ENCODE results near the gene APOF.
"Not testable (repeated sequence)": the region's sequence is repeated elsewhere in the genome, so short reads cannot be mapped to it uniquely, and the experiment has no call there.

APOF gene

GRCh38 chr12:56333197-56333678 is 29.4 kb downstream of the APOF start:
- DNase-seq (ENCODE audit: low read depth in 2 of 2) = no peak

DNA sequence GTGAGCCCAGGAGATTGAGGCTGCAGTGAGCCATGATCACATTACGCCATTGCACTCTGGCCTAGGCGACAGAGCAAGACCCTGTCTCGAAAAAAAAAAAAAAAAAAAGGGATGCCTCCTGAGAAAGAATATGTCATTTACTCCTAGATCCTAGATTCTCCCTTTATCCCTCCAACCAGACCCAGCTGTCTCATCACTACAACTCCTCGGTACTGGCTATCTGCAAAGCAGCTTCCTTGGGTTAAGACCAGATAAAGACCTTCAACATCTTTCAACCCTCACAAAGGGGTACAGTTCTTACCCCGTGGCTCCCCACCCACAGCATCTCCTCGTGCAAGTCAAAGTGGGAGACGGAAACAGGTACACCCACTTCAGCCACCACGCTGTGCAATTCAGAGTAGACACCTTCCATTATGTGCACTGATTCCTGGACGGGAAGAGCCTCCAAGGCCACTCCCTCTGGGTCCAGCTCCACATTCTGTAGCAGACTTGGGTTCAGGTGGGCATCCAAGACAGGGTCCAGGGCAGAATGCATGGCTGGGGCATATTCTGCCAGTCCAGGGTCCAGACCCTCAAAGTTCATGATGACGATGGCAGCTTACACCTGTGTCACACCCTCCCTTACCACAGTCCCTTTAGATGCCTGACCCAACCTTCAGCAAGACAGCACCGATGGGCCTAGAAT is 30.0 kb downstream of the APOF start:
- no peak for DNase-seq (ENCODE audit: low read depth in 2 of 2)

DNA sequence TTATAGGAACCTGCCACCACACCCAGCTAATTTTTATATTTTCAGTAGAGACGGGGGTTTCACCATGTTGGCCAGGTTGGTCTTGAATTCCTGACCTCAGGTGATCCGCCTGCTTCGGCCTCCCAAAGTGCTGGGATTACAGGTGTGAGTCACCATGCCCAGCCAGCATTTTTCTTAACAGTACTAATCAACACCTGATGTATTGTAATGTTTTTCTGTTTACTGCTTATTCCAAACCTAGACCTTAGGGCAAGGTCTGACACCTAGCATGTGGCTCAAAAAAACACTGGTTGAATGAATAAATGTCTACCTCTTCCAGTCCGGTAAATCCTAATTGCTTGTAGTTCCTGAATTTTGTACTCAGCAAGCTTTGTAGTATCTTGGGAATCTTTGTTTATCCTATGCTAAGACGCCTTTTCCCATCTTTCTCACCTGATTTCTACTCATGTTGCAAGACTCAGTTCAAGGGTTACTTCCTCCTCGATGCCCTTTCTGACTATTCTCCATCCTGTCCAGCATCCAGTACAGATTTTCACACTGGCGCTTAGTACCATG is 31.6 kb downstream of the APOF start:
- DNase-seq (ENCODE audit: low read depth in 2 of 2) = no peak

- no peak for DNase-seq (ENCODE audit: low read depth in 2 of 2)
Measured at GRCh38 chr12:56326533-56326932, 36.1 kb downstream of the APOF start.

DNA sequence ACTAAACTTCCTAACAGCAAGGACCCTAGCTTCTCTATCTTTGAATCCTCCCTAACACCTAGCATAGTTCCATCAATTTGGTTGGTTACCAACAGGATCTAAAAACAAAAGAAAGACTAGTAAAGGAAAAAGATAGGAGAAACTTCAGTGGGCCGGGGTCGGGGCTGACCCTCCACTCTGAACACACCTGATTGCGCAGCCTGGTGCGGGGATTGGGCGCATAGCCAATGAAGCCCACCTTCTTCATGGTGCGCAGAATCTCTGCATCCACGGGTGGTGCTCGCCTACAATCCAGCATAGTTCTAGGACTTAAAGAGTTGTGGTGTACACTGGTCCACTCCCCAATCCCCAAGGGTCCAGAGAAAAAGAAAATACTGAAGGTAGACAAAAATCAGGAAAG is 36.5 kb downstream of the APOF start:
- DNase-seq (ENCODE audit: low read depth in 2 of 2) = no peak

- no peak for DNase-seq (ENCODE audit: low read depth in 2 of 2)
Measured at GRCh38 chr12:56324206-56324605, 38.5 kb downstream of the APOF start.

GRCh38 chr12:56321610-56322009 is 41.0 kb downstream of the APOF start:
- DNase-seq (ENCODE audit: low read depth in 2 of 2) = not testable (repeated sequence)

DNA sequence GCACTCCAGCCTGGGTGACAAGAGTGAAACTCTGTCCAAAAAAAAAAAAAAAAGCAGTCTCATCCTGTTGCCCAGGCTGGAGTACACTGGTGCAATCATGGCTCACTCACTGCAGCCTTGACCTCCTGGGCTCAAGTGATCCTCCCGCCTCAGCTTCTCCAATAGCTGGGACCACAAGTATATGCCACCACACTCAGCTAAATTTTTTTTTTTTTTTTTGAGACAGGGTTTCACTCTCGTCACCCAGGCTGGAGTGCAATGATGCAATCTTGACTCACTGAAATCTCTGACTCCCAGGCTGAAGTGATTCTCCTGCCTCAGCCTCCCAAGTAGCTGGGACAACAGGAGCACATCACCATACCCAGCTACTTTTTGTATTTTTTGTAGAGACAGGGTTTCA is 41.6 kb downstream of the APOF start:
- no peak for DNase-seq (ENCODE audit: low read depth in 2 of 2)

GRCh38 chr12:56317675-56318074 is 45.0 kb downstream of the APOF start:
- no peak for DNase-seq (ENCODE audit: low read depth in 2 of 2)

GRCh38 chr12:56315622-56316473 is 46.8 kb downstream of the APOF start, which contains the start of gene CNPY2:
CNPY2 (minus strand) TSS chr12:56315988; CDS start chr12:56315217, 771 bp downstream.
- peak; percentile 86 to 87 for DNase-seq (ENCODE audit: low read depth in 2 of 2)

DNA sequence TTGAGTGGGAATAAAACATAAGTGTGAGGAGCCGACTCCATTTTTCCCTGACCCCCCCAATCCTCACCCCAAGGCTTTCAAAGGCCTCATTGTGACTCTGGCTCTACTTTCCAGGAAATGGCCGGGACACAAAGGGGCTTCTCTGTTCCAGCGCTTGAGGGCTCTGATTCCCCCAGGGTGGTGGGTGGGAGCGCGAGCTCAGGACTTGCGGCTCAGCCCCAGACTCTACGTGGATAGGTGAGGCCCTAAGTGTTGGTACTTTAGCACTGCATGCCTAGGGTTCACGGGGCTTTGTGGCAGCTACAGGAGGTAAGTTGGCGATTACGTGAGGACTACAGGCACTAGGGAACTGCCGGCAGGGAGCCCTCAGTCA is 47.4 kb downstream of the APOF start:
- DNase-seq (ENCODE audit: low read depth in 2 of 2) = no peak

DNA sequence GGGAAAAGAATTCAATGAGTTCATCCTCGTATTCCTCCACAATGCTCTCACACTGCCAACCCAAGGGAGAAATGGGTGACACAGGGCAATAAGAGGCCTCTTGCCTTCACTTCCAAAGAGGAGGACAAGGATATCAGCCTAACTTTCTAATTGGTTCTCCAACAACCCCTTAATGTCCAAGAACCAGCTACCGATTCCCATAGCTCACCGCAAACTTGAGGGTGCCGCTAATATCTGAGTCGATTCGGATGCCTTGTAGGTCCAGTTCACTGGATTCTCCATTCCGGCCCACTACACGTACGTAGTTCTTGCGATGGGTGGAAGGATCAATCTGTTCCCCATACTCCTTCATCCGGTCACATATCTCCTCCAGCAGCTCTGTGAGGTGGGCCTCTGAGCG is 51.7 kb downstream of the APOF start:
- DNase-seq (ENCODE audit: low read depth in 2 of 2) = no peak
